ENCODE measurements around the gene C6orf47.

Gene C6orf47

GRCh38 chr6:31622684-31623091, 37.9 kb downstream of the C6orf47 start:
- peaks cover 46% of the 10 kb centered on the region for H3K36me3 Mint-ChIP-seq (ENCODE audit: low read depth)
- H3K4me1 Mint-ChIP-seq (ENCODE audit: low read depth), result peaks cover 26% of the 10 kb centered on the region
- H3K27ac Mint-ChIP-seq, result no peak overlapping the region
- H3K4me3 Mint-ChIP-seq, result peak overlapping the region; percentile 96
- H3K27me3 Mint-ChIP-seq (ENCODE audit: low read depth), result no peaks in the 10 kb centered on the region
- H3K9me3 Mint-ChIP-seq, result no peaks in the 10 kb centered on the region

DNA sequence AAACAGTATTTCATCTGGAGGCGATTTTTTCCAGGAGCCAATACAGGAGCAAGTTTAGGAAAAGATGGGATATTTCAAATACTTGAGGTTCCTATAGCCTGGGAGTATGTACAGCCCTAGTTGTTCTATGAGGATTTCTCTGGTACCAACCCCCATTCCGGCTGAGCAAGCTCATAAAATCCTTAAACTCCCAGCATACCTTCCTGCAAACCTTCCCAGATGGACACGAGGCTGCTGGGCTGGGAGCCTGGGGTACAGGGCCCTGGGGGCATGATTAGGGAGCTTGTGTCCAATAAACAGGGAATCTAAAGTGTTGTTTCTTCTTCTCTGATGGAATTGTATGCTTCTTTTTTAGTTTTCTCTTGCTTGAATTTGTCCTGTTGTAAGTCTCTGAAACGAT, 38.6 kb downstream of the C6orf47 start:
- peaks cover 22% of the 10 kb centered on the region for H3K4me1 Mint-ChIP-seq (ENCODE audit: low read depth)
- peak overlapping the region; percentile 96 for H3K4me3 Mint-ChIP-seq
- H3K36me3 Mint-ChIP-seq (ENCODE audit: low read depth), result peaks cover 40% of the 10 kb centered on the region
- no peaks in the 10 kb centered on the region for H3K9me3 Mint-ChIP-seq
- peak overlapping the region; percentile 93 for H3K27ac Mint-ChIP-seq
- H3K27me3 Mint-ChIP-seq (ENCODE audit: low read depth), result no peaks in the 10 kb centered on the region

DNA sequence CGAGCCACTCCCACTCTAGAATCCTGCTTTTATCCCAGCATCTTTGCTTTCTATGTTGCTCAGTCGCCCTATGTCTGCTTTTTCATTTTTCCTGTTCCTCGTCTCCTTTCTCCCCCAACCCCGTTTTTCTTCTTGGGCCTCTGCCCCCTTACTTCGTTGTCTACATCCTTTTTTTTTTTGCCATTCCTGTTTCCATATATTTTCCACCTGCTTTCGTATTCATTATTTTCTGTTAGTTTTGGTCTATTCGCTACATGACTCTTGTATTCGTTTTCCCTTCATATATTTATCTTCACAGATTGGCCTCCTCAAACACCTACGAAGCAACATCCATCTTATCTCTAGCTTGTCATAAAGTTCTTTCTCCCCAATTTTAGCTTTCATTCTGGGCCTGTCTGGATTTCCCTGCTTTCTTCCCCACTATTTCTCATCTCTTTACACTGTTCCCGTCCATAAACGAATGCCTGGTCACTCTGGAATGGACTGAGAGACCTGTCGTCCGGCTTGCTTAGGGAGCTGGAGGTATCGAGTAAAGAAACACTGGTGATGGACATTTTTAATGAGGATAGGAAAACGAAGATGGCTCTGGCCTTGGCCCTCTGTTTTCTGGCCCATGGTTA, 39.1 kb downstream of the C6orf47 start:
- H3K4me1 Mint-ChIP-seq (ENCODE audit: low read depth), result peaks cover 28% of the 10 kb centered on the region
- peaks cover 40% of the 10 kb centered on the region for H3K36me3 Mint-ChIP-seq (ENCODE audit: low read depth)

DNA sequence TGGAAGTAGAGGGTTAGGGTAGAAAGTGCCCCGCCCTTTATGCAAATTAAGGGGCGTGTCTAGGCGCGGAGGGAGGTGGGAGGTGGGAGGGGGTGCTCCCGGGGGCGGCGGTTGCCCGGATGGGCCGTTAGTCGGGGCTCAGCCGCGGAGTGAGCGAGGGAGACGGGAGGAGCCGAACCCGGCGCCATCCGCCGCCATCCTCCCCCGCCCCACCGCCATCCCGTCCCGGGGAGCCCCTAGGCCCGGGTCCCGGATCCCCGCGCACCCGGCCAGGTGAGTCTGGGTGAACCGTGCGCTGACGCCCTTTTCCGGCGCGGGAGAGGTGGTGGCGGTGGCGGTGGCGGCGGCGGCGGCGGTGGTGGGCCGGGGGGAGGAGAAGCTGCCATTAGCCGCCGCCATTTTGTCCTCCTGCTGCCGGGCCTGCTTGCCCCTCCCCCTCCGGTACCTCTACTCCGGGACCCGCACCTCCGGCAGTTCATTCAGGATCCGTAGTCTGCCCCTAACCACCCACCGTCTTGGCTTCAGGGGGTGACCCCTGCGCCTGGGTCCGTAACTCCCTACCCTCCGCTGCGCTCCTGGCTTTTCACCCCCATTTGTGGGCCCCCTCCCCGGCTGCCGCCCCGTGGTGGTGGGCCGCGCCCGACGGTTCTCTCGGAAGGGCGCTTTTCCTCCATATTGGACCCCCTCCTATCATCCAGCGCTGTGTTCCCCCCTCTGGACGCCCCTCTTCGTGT, 39.8 kb downstream of the C6orf47 start, which contains the start of gene PRRC2A:
PRRC2A (plus strand) TSS at position 130 of the 734 bp plus-strand sequence. CDS start 2,075 bp downstream, outside the sequence.
- no peaks in the 10 kb centered on the region for H3K9me3 Mint-ChIP-seq
- H3K27me3 Mint-ChIP-seq (ENCODE audit: low read depth), result no peaks in the 10 kb centered on the region
- H3K36me3 Mint-ChIP-seq (ENCODE audit: low read depth), result peaks cover 33% of the 10 kb centered on the region
- H3K27ac Mint-ChIP-seq, result peak within 1 kb of the TSS; percentile 98
- peak within 1 kb of the TSS; percentile 96 for H3K4me3 Mint-ChIP-seq
- H3K4me1 Mint-ChIP-seq (ENCODE audit: low read depth), result peaks cover 35% of the 10 kb centered on the region

More for the DNA sequence above, 39.1 kb downstream of the C6orf47 start:
- no peaks in the 10 kb centered on the region for H3K9me3 Mint-ChIP-seq
- H3K4me3 Mint-ChIP-seq, result peak overlapping the region; percentile 96
- no peaks in the 10 kb centered on the region for H3K27me3 Mint-ChIP-seq (ENCODE audit: low read depth)
- peak overlapping the region; percentile 93 for H3K27ac Mint-ChIP-seq

DNA sequence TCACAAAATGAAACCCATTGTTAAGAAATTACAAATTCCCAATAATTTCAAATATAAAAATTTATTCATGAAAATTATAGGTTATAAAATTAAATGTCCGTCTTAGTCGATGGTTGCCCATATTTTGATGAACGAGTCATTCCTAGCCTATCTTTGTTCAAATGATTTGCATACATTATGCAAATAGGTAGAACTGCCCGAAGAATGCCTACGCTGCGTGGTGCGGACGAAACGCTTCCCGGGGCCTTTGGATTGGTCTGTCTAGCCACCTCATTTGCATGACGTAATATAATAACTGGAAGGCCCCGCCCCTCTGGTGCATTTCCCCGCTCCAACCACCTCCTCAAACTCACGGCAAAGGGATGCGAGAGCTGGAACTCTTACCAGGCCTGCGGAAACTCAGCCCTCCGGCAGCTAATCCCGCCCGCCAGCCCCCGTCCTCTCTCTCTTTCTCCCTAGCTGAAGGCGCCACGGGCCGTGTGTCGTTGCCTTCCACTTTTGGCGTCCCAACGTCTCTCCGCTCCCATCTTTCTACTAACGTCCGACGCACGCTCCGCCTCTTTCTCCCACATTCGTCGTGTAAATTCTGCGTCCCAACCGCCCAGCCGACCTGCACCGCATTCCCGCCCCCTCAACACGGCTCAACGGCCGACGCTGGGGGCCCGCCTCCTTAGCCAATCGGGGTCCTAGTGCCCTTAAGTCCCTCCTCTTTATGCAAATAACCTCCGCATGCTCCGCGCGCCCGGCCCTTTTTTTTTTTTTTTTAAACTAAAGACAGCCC, 40.6 kb downstream of the C6orf47 start:
- H3K4me3 Mint-ChIP-seq, result peak overlapping the region; percentile 91

GRCh38 chr6:31617010-31617409, 43.6 kb downstream of the C6orf47 start:
- no peaks in the 10 kb centered on the region for H3K27me3 Mint-ChIP-seq (ENCODE audit: low read depth)
- no peaks in the 10 kb centered on the region for H3K9me3 Mint-ChIP-seq
- H3K4me3 Mint-ChIP-seq, result peak overlapping the region; percentile 78
- H3K27ac Mint-ChIP-seq, result peak overlapping the region; percentile 33
- peaks cover 40% of the 10 kb centered on the region for H3K4me1 Mint-ChIP-seq (ENCODE audit: low read depth)
- H3K36me3 Mint-ChIP-seq (ENCODE audit: low read depth), result peaks cover 12% of the 10 kb centered on the region

More for the DNA sequence above, 40.6 kb downstream of the C6orf47 start:
- H3K4me1 Mint-ChIP-seq (ENCODE audit: low read depth), result peaks cover 41% of the 10 kb centered on the region
- H3K27me3 Mint-ChIP-seq (ENCODE audit: low read depth), result no peaks in the 10 kb centered on the region
- H3K36me3 Mint-ChIP-seq (ENCODE audit: low read depth), result peaks cover 27% of the 10 kb centered on the region
- H3K27ac Mint-ChIP-seq, result peak overlapping the region; percentile 98
- H3K9me3 Mint-ChIP-seq, result no peaks in the 10 kb centered on the region

DNA sequence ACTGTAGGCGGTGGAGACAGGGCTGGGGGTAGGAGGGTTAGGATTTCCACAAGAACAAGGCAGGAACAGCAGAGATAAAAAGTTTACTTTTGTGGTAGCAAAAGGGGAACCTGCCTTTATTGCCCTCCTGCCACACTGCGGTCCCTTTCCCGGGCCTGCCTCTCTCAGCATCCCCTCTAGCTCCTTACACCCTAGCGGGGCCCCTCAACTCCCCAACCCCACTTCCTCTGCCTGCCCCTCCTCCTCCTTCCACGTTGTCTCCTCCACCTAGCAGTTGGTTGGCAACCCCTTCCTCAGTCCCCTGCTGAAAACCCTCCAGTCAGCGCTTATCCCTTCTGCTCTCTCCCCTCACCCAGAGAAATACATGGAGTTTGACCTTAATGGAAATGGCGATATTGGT, 44.8 kb downstream of the C6orf47 start:
- peaks cover 33% of the 10 kb centered on the region for H3K4me1 Mint-ChIP-seq (ENCODE audit: low read depth)

DNA sequence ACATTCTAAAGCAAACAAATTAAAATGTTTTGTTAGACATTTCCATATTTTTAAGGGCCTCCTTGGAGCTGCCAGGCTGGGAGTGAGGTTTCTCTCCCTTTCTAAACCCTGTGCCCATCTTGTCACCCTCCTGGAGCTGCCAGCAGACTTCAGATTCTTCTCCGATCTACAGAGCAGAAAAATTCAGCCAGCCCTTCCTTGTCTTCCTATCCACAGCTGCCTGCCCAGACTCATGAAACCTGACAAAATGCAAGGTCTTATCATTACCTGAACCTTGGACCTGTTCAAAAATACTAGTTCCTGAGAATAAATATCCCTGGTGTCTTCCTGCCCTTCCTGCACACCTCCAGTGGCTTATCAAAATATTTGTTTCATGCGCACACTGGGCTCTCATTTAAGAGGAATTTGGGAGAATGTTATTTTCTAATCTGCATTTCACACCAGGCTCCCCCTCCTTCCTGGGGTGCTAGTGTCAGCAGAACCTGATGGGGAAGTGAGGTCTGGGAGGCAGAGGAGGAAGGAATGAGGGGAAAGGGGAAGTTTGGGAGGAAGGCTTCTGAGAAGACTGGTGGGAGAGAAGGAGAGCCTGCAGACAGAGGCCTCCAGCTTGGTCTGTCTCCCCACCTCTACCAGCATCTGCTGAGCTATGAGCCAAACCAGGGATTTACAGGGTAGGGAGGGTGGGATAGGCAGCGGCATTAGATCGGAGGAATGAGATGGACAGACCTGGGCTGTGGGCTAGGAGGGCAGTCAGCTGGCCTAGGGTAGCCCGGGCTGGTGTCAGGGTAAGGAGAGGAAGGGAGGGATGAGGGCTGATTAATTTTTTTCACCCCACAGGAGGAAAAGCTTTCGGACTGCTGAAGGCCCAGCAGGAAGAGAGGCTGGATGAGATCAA, 45.6 kb downstream of the C6orf47 start, which contains the start of gene AIF1:
AIF1 (plus strand) TSS at position 551 of the 895 bp plus-strand sequence; CDS start at position 647, 96 bp downstream.
- peak within 1 kb of the TSS; percentile 85 for H3K27ac Mint-ChIP-seq
- no peaks in the 10 kb centered on the region for H3K27me3 Mint-ChIP-seq (ENCODE audit: low read depth)
- no peaks in the 10 kb centered on the region for H3K9me3 Mint-ChIP-seq
- H3K4me3 Mint-ChIP-seq, result peak within 1 kb of the TSS; percentile 78
- peaks cover 7% of the 10 kb centered on the region for H3K36me3 Mint-ChIP-seq (ENCODE audit: low read depth)
- peaks cover 33% of the 10 kb centered on the region for H3K4me1 Mint-ChIP-seq (ENCODE audit: low read depth)

More for the DNA sequence above, 44.8 kb downstream of the C6orf47 start:
- Mint-ChIP-seq H3K9me3 (no peaks in the 10 kb centered on the region), H3K27ac (peak overlapping the region; percentile 85), H3K36me3 (ENCODE audit: low read depth) (peaks cover 7% of the 10 kb centered on the region), H3K4me3 (peak overlapping the region; percentile 78), H3K27me3 (ENCODE audit: low read depth) (no peaks in the 10 kb centered on the region)

- Mint-ChIP-seq H3K36me3 (ENCODE audit: low read depth) (peaks cover 6% of the 10 kb centered on the region), H3K9me3 (no peaks in the 10 kb centered on the region), H3K27ac (no peak overlapping the region), H3K4me3 (no peak overlapping the region), H3K4me1 (ENCODE audit: low read depth) (peaks cover 32% of the 10 kb centered on the region), H3K27me3 (ENCODE audit: low read depth) (no peaks in the 10 kb centered on the region)
Observed at GRCh38 chr6:31614075-31614619, 46.4 kb downstream of the C6orf47 start.

DNA sequence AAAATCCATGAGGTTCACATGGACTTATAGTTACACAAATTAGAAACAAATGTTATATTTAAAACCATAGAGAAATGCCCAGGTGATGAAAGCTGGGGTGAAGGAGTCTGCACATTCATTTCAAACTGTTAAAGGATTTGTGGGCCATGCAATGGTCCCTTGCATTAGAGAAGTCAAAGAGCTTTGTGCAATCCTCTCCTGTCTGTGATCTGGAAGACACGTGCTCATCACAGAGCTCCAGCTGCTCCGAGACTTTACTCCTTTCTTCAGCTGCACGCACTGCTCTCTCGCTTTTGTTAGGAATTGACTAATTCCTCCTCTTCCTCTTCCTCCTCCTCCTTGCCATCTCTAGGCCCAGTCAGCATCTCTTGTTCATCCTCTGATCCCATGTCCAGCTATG, 49.6 kb downstream of the C6orf47 start:
- Mint-ChIP-seq H3K9me3 (no peaks in the 10 kb centered on the region), H3K27ac (no peak overlapping the region), H3K27me3 (ENCODE audit: low read depth) (no peaks in the 10 kb centered on the region), H3K36me3 (ENCODE audit: low read depth) (no peaks in the 10 kb centered on the region), H3K4me1 (ENCODE audit: low read depth) (peaks cover 20% of the 10 kb centered on the region), H3K4me3 (no peak overlapping the region)

DNA sequence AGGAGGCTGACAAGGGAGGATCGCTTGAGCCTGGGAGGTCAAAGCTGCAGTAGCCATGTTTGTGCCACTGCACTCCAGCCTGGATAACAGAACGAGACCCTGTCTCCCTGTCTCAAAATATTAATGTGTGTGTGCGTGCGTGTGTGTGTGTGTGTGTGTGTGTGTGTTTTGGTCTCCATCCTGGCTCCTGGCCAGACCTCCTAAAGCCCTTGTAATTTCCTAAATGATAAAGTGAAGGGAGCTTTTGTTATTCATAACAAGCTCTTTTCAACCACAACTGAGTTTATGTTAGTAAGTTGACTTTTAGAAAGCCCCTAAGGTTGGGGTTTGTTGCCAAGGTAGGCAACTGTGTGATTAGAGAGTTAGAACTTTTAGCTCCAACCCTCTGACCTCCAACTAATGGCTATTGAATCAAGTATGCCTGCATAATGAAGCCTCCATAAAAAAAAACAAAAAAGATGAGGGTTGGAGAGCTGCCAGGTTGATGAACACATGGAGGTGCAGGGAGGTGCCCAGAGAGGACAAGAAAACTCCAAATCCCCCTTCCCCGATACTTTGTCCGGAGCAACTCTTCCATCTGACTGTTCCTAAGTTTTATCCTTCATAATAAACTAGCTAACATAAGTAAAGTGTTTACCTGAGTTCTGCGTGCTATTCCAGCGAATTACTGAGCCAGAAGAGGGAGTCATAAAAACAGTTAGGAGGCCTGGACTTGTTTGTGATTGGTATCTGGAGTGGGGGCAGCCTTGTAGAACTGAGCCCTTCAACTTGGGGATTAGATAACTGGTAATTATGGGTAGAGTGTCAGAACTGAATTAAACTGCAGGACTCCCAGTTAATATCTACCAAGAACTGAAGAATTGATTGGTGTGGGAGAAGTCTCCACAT, 50.8 kb downstream of the C6orf47 start:
- no peaks in the 10 kb centered on the region for H3K9me3 Mint-ChIP-seq
- H3K27ac Mint-ChIP-seq, result no peak overlapping the region
- H3K36me3 Mint-ChIP-seq (ENCODE audit: low read depth), result no peaks in the 10 kb centered on the region
- no peak overlapping the region for H3K4me3 Mint-ChIP-seq
- H3K27me3 Mint-ChIP-seq (ENCODE audit: low read depth), result no peaks in the 10 kb centered on the region
- peaks cover 9% of the 10 kb centered on the region for H3K4me1 Mint-ChIP-seq (ENCODE audit: low read depth)
